ENCODE data around the gene CSNK2A3. TPM values are rescaled to one million over a fixed set of nuclear protein-coding genes. Genes with fewer than 3 reads are reported as not detected.

Gene CSNK2A3
- total and polyA plus RNA-seq, 2 of the 13 experiments (the other 11 are each of a cell fraction or from before 2014, with no cell fraction given): 1.7 to 3.5 TPM

- BruUV-seq (replicated peaks): no TSS peak
- no peaks in the 10 kb centered on the region for H3K79me2 ChIP-seq (ENCODE audit: insufficient read depth, low read length)
- no peak overlapping the region for H3K27ac ChIP-seq (ENCODE audit: extremely low read length, insufficient read depth, low read length)
- H2AFZ ChIP-seq (ENCODE audit: low read length): no peak overlapping the region
- DNase-seq (ENCODE audit: low spot score) (no peak), ATAC-seq (no peak), FAIRE-seq (no peak)
- H3K4me3 ChIP-seq (replicated peaks in 1 of 3; ENCODE audit: insufficient read depth in 1 of 3, low read depth in 2 of 3, low read length in 3 of 3): no peak overlapping the region
- peaks cover 0 to 8% of the 10 kb centered on the region in 2 experiments; a peak in 3 of 5 replicates for H3K27me3 ChIP-seq (ENCODE audit: control insufficient read depth in 1 of 2, insufficient read depth in 2 of 2, low read length in 2 of 2)
- TF ChIP-seq SAFB2 (CRISPR knock-in tag; IDR thresholded peaks at IDR 0.05; ENCODE audit: borderline replicate concordance, low read depth) (no peak), MLLT10 (CRISPR knock-in tag; IDR thresholded peaks at IDR 0.05) (no peak), ZNF644 (CRISPR knock-in tag; IDR thresholded peaks at IDR 0.05; ENCODE audit: low read depth) (no peak), PRMT3 (CRISPR knock-in tag; IDR thresholded peaks at IDR 0.05; ENCODE audit: borderline replicate concordance, low read depth) (no peak), KLF16 (CRISPR knock-in tag; IDR thresholded peaks at IDR 0.05) (no peak), ZMYM2 (CRISPR knock-in tag; IDR thresholded peaks at IDR 0.05) (no peak), ZNF136 (CRISPR knock-in tag; IDR thresholded peaks at IDR 0.05; ENCODE audit: low read depth) (no peak), ATF1 (CRISPR knock-in tag; IDR thresholded peaks at IDR 0.05) (no peak), E2F1 (CRISPR knock-in tag; IDR thresholded peaks at IDR 0.05) (no peak), PAWR (CRISPR knock-in tag; IDR thresholded peaks at IDR 0.05; ENCODE audit: borderline replicate concordance) (no peak), KDM5A (IDR thresholded peaks at IDR 0.05; ENCODE audit: borderline replicate concordance, low read length) (no peak), SRSF1 (optimal IDR thresholded peaks at IDR 0.05; ENCODE audit: low read depth, low read length) (no peak)
- WGBS (ENCODE audit: low lambda C conversion rate): 3% methylated on average over 7 of the region's 7 CpGs
- no peaks in the 10 kb centered on the region for H3K9me3 ChIP-seq (ENCODE audit: low read length)
- H3K36me3 ChIP-seq (replicated peaks in 1 of 2; ENCODE audit: control insufficient read depth in 1 of 2, insufficient read depth in 2 of 2, low read length in 2 of 2): no peaks in the 10 kb centered on the region
- intact Hi-C loops (cut with micrococcal nuclease; ENCODE audit: unreplicated experiment): no loop called here
- ChIA-PET POLR2A (no interaction called here), CTCF (ENCODE audit: low intra/inter-chr PET ratio, low total read pairs) (no interaction called here)
- H4K20me1 ChIP-seq (ENCODE audit: insufficient read depth, low read length): no peaks in the 10 kb centered on the region
- in situ Hi-C loops (cut with HindIII; ENCODE audit: extremely low pct_ligation_motif_present, low pct_unique_long_range_greater_than_20kb): no loop called here
- H3K9ac ChIP-seq (ENCODE audit: insufficient read depth, low read depth, low read length): no peak overlapping the region
- no peak overlapping the region for H3K4me2 ChIP-seq (ENCODE audit: low read depth, low read length)
- H3K4me1 ChIP-seq (ENCODE audit: insufficient read depth, low read length): no peaks in the 10 kb centered on the region
Measured at GRCh38 chr11:11304550-11304949, 48.5 kb downstream of the CSNK2A3 start.

All from HepG2 (cell line).